BJ (cell line): ENCODE data around the gene MTM1. TPM values are rescaled to one million over a fixed set of nuclear protein-coding genes. Genes with fewer than 3 reads are reported as not detected.

Source experiments
- CTCF ChIA-PET: fragments of 350-600 bp; formaldehyde crosslinking; extraction: SDS; loops from one replicate; lab custom pipeline; 2021; ENCODE audit warnings: antibody characterized with exemption, inconsistent platforms; lab: Yijun Ruan, JAX
- POLR2A ChIA-PET: fragments of 300-600 bp; sonication (Branson Sonifier 250); formaldehyde crosslinking; extraction: SDS; loops from one replicate; lab custom pipeline; 2021; ENCODE audit warnings: antibody characterized with exemption; lab: Charles Lee
- DNase-seq: peaks from one replicate; pipeline ENCODE4 v3.0.0-alpha.2; 2011; ENCODE audit warnings: low read depth
- H3K27me3 ChIP-seq: 2 replicates; pipeline ENCODE4 v1.6.0; 2011; ENCODE audit warnings: low read length; ENCODE audit not compliant: control insufficient read depth, insufficient read depth
- H3K36me3 ChIP-seq: 2 replicates; pipeline ENCODE4 v1.5.1; 2011; ENCODE audit warnings: low read length; ENCODE audit not compliant: control insufficient read depth, insufficient read depth
- H3K4me3 ChIP-seq: 2 replicates; pipeline ENCODE4 v1.5.1; 2011; ENCODE audit warnings: low read depth, mild to moderate bottlenecking, control low read depth, low read length
- CTCF ChIP-seq: IDR thresholded peaks from 2 replicates; pipeline ENCODE4 v1.5.1; 2011; ENCODE audit warnings: low read depth, mild to moderate bottlenecking, control low read depth, inconsistent platforms, low read length, moderate library complexity; ENCODE audit not compliant: insufficient read depth
- polyA plus RNA-seq: library from polyadenylated mRNA; depleted of rRNA; stranded (reverse); fragments of >200 nt; gene quantifications from 2 replicates; pipeline ENCODE4 v1.2.3, GENCODE V29; 2011

Gene MTM1
- polyA plus RNA-seq, 1 experiment = 2.6 TPM

GRCh38 chrX:150527108-150527507 lies 41.3 kb upstream of the MTM1 start:
- TF ChIP-seq CTCF = no peak
- H3K4me3 ChIP-seq = no peak overlapping the region
- POLR2A ChIA-PET = no interaction called here
- no peaks in the 10 kb centered on the region for H3K36me3 ChIP-seq
- DNase-seq = no peak
- CTCF ChIA-PET = no interaction called here
- no peaks in the 10 kb centered on the region for H3K27me3 ChIP-seq

GRCh38 chrX:150529587-150529986 lies 38.8 kb upstream of the MTM1 start:
- no peak for TF ChIP-seq CTCF
- no peak for DNase-seq
- Histone ChIP-seq H3K36me3 (no peaks in the 10 kb centered on the region), H3K4me3 (no peak overlapping the region), H3K27me3 (no peaks in the 10 kb centered on the region)
- ChIA-PET CTCF (no interaction called here), POLR2A (no interaction called here)

- Histone ChIP-seq H3K36me3 (no peaks in the 10 kb centered on the region), H3K4me3 (no peak overlapping the region), H3K27me3 (no peaks in the 10 kb centered on the region)
- CTCF ChIA-PET = no interaction called here
- TF ChIP-seq CTCF = no peak
- no peak for DNase-seq
- POLR2A ChIA-PET = no interaction called here
These were observed 37.6 kb upstream of the MTM1 start for GRCh38 chrX:150530821-150531220.

- ChIA-PET CTCF (no interaction called here), POLR2A (no interaction called here)
- TF ChIP-seq CTCF = no peak
These were observed 37.0 kb upstream of the MTM1 start for GRCh38 chrX:150531467-150531866.

GRCh38 chrX:150533863-150534262 lies 34.6 kb upstream of the MTM1 start:
- no peaks in the 10 kb centered on the region for H3K36me3 ChIP-seq
- DNase-seq = no peak
- ChIA-PET POLR2A (no interaction called here), CTCF (no interaction called here)
- H3K27me3 ChIP-seq = no peaks in the 10 kb centered on the region
- H3K4me3 ChIP-seq = no peak overlapping the region
- no peak for TF ChIP-seq CTCF

More at GRCh38 chrX:150531467-150531866, 37.0 kb upstream of the MTM1 start:
- Histone ChIP-seq H3K4me3 (no peak overlapping the region), H3K27me3 (no peaks in the 10 kb centered on the region), H3K36me3 (no peaks in the 10 kb centered on the region)
- DNase-seq = no peak
